NCI-H146 treated with DMSO at 0.1 percent for 48 hours (cell line): ENCODE results near the gene PEAK3.

Source experiments
- DNase-seq: peaks from one replicate; lab custom pipeline; 2025; ENCODE audit not compliant: unreplicated experiment; lab: John Stamatoyannopoulos, UW

PEAK3 gene

GRCh38 chr19:2226051-2226839 is 55.7 kb downstream of the PEAK3 start:
- no peak for DNase-seq

- DNase-seq: no peak
Observed at GRCh38 chr19:2225415-2226050, 56.4 kb downstream of the PEAK3 start.

- DNase-seq: no peak
Observed at GRCh38 chr19:2224754-2225349, 57.1 kb downstream of the PEAK3 start.
